H9 (cell line): ENCODE results near the gene DACH1. TPM values are rescaled to one million over a fixed set of nuclear protein-coding genes. Genes with fewer than 3 reads are reported as not detected.

Experiments used
- DNase-seq: peaks from one replicate; pipeline ENCODE4 v3.0.0-alpha.2; 2017
- H2AFZ ChIP-seq: one replicate; pipeline ENCODE4 v1.6.1; 2013; ENCODE audit warnings: mild to moderate bottlenecking, low read length, control low read depth, moderate library complexity
- H2AK5ac ChIP-seq: 2 replicates; pipeline ENCODE4 v1.6.1; 2013; ENCODE audit warnings: low read length, control low read depth, mixed read lengths; ENCODE audit not compliant: insufficient read length
- H2BK120ac ChIP-seq: one replicate; pipeline ENCODE4 v1.6.1; 2013; ENCODE audit warnings: low read depth, mild to moderate bottlenecking, low read length, control low read depth, inconsistent platforms; ENCODE audit not compliant: poor library complexity, severe bottlenecking
- H2BK12ac ChIP-seq: 2 replicates; pipeline ENCODE4 v1.6.1; 2013; ENCODE audit warnings: low read length, control low read depth, mixed read lengths, low read depth; ENCODE audit not compliant: insufficient read length
- H2BK15ac ChIP-seq: 2 replicates; pipeline ENCODE4 v1.6.1; 2013; ENCODE audit warnings: low read depth, low read length, control low read depth
- H2BK20ac ChIP-seq: one replicate; pipeline ENCODE4 v1.6.1; 2013; ENCODE audit warnings: low read depth, mild to moderate bottlenecking, low read length, control low read depth, inconsistent platforms; ENCODE audit not compliant: poor library complexity, severe bottlenecking
- H2BK5ac ChIP-seq: 2 replicates; pipeline ENCODE4 v1.6.1; 2013; ENCODE audit warnings: low read length, control low read depth, mixed read lengths; ENCODE audit not compliant: insufficient read length
- H3K14ac ChIP-seq: 2 replicates; pipeline ENCODE4 v1.6.1; 2013; ENCODE audit warnings: low read length, control low read depth; ENCODE audit not compliant: insufficient read depth
- H3K18ac ChIP-seq: 2 replicates; pipeline ENCODE4 v1.6.1; 2013; ENCODE audit warnings: low read depth, mild to moderate bottlenecking, mixed read lengths, low read length, control low read depth; ENCODE audit not compliant: insufficient read length
- H3K23ac ChIP-seq: 2 replicates; pipeline ENCODE4 v1.6.1; 2013; ENCODE audit warnings: low read length, control low read depth, mixed read lengths, low read depth; ENCODE audit not compliant: insufficient read length
- H3K23me2 ChIP-seq: 2 replicates; pipeline ENCODE4 v1.6.1; 2013; ENCODE audit warnings: low read depth, mild to moderate bottlenecking, mixed read lengths, low read length, control low read depth; ENCODE audit not compliant: insufficient read length, poor library complexity, severe bottlenecking
- H3K27ac ChIP-seq: 2 replicates; pipeline ENCODE4 v1.5.1; 2013; ENCODE audit warnings: low read length, control low read depth, mixed read lengths, low read depth; ENCODE audit not compliant: insufficient read length
- H3K27me3 ChIP-seq: 2 replicates; pipeline ENCODE4 v1.6.1; 2013; ENCODE audit warnings: low read length, control low read depth, inconsistent platforms; ENCODE audit not compliant: insufficient read depth
- H3K4ac ChIP-seq: 2 replicates; pipeline ENCODE4 v1.6.1; 2013; ENCODE audit warnings: low read depth, mild to moderate bottlenecking, control low read depth, inconsistent platforms, low read length, moderate library complexity
- H3K4me1 ChIP-seq: 2 replicates; pipeline ENCODE4 v1.6.1; 2013; ENCODE audit warnings: low read length, control low read depth, inconsistent platforms; ENCODE audit not compliant: insufficient read depth
- H3K4me2 ChIP-seq: 2 replicates; pipeline ENCODE4 v1.6.1; 2013; ENCODE audit warnings: low read length, control low read depth, mixed read lengths; ENCODE audit not compliant: insufficient read length, insufficient read depth
- H3K56ac ChIP-seq: 2 replicates; pipeline ENCODE4 v1.6.1; 2013; ENCODE audit warnings: low read depth, mild to moderate bottlenecking, mixed read lengths, low read length, control low read depth; ENCODE audit not compliant: insufficient read length
- H3K79me1 ChIP-seq: 2 replicates; pipeline ENCODE4 v1.6.1; 2013; ENCODE audit warnings: low read depth, mild to moderate bottlenecking, moderate library complexity, low read length, control low read depth, inconsistent platforms; ENCODE audit not compliant: insufficient read depth, poor library complexity, severe bottlenecking
- H3K79me2 ChIP-seq: 2 replicates; pipeline ENCODE4 v1.6.1; 2013; ENCODE audit warnings: low read length, control low read depth, inconsistent platforms; ENCODE audit not compliant: insufficient read depth
- H3K9ac ChIP-seq: 2 replicates; pipeline ENCODE4 v1.6.1; 2013; ENCODE audit warnings: low read length, control low read depth, mixed read lengths; ENCODE audit not compliant: insufficient read length; ENCODE audit errors: extremely low read depth
- H3K9me3 ChIP-seq: one replicate; pipeline ENCODE4 v1.6.1; 2013; ENCODE audit warnings: low read depth, low read length, inconsistent platforms; ENCODE audit not compliant: control insufficient read depth
- H3T11ph ChIP-seq: one replicate; pipeline ENCODE4 v1.6.1; 2013; ENCODE audit warnings: mild to moderate bottlenecking, low read length, control low read depth, inconsistent platforms
- H4K20me1 ChIP-seq: one replicate; pipeline ENCODE4 v1.6.1; 2013; ENCODE audit not compliant: control insufficient read depth, insufficient read length, insufficient read depth
- H4K5ac ChIP-seq: 2 replicates; pipeline ENCODE4 v1.6.1; 2013; ENCODE audit warnings: low read depth, mild to moderate bottlenecking, mixed read lengths, low read length, control low read depth; ENCODE audit not compliant: insufficient read length
- H4K8ac ChIP-seq: replicated peaks from 2 replicates; pipeline ENCODE4 v1.6.1; 2013; ENCODE audit warnings: low read length, control low read depth, mixed read lengths, low read depth; ENCODE audit not compliant: insufficient read length
- H4K91ac ChIP-seq: 2 replicates; pipeline ENCODE4 v1.6.1; 2013; ENCODE audit warnings: low read depth, mild to moderate bottlenecking, moderate library complexity, mixed read lengths, low read length, control low read depth; ENCODE audit not compliant: insufficient read length
- H3K27ac Mint-ChIP-seq, 3 experiments: 2 replicates in 2 of 3; 3 replicates in 1 of 3; pipeline ENCODE4 v1.8.0; 2020 to 2021; ENCODE audit warnings: mixed read lengths in 3 of 3, mild to moderate bottlenecking in 1 of 3, moderate library complexity in 1 of 3
- H3K27me3 Mint-ChIP-seq: 2 replicates; pipeline ENCODE4 v1.8.0; 2021; ENCODE audit warnings: low read depth, mild to moderate bottlenecking, moderate library complexity, mixed read lengths
- H3K36me3 Mint-ChIP-seq, 3 experiments: 2 replicates in 2 of 3; 3 replicates in 1 of 3; pipeline ENCODE4 v1.8.0; 2020 to 2021; ENCODE audit warnings: low read depth in 3 of 3, mixed read lengths in 3 of 3; ENCODE audit not compliant: insufficient read depth in 1 of 3
- H3K4me1 Mint-ChIP-seq, 2 experiments: 2 replicates each; pipeline ENCODE4 v1.8.0; 2020; ENCODE audit warnings: mixed read lengths in 2 of 2
- H3K4me3 Mint-ChIP-seq, 2 experiments: 2 replicates in 1 of 2; 3 replicates in 1 of 2; pipeline ENCODE4 v1.8.0; 2020 to 2021; ENCODE audit warnings: mild to moderate bottlenecking in 2 of 2, mixed read lengths in 2 of 2, moderate library complexity in 1 of 2
- H3K9me3 Mint-ChIP-seq, 2 experiments: 2 replicates in 1 of 2; 3 replicates in 1 of 2; pipeline ENCODE4 v1.8.0; 2020; ENCODE audit warnings: mild to moderate bottlenecking in 2 of 2, mixed read lengths in 2 of 2, moderate library complexity in 1 of 2
- total RNA-seq: library from RNA; stranded (reverse); gene quantifications from 2 replicates; pipeline ENCODE4 v1.2.1, GENCODE V29; 2021
- TF ChIP-seq, protein P1 (sequence below): fragments of 200-600 bp; sonication (generic); conservative IDR thresholded peaks from 3 replicates; pipeline ENCODE4 v1.8.0; 2021; ENCODE audit warnings: antibody characterized with exemption, mild to moderate bottlenecking

DACH1 gene
- total RNA-seq, 1 experiment from 2014 or later = not detected

DNA sequence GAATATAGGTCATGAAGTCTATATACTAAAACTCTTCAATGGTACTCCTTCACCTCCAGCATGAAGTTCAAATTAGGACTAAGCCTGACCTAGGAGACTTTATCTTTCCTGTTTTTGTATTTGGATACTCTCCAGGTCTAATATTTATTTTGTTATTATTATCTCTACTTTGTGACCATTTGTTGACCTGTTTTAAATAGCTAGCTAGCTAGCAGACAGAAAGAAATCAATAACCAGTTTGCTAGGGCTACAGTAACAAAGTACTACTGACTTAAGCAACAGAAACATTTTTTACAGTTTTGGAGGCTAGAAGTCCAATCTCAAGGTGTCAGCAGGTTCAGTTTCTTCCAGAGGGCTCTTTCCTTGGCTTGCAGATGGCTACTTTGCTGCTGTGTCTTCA is 15.1 kb upstream of the DACH1 start:
- Mint-ChIP-seq H3K27me3 (no peaks in the 10 kb centered on the region), H3K36me3 (peaks cover 0 to 12% (median 0%) of the 10 kb centered on the region in 3 experiments; a peak in 2 of 7 replicates), H3K4me3 (no peak overlapping the region), H3K4me1 (peaks cover 15 to 18% of the 10 kb centered on the region in 2 experiments), H3K9me3 (peaks cover 5% of the 10 kb centered on the region in 2 experiments; a peak in 4 of 5 replicates), H3K27ac (no peak overlapping the region)
- no peak overlapping the region for H2AK5ac ChIP-seq
- H3K14ac ChIP-seq = no peak overlapping the region
- no peak overlapping the region for H2BK120ac ChIP-seq
- H3K9me3 ChIP-seq = no peaks in the 10 kb centered on the region
- no peaks in the 10 kb centered on the region for H3K79me2 ChIP-seq
- H2BK12ac ChIP-seq = no peak overlapping the region
- no peak overlapping the region for H4K91ac ChIP-seq
- H3K79me1 ChIP-seq = no peaks in the 10 kb centered on the region
- H4K20me1 ChIP-seq = no peaks in the 10 kb centered on the region
- no peak overlapping the region for H3T11ph ChIP-seq
- no peak overlapping the region for H2BK15ac ChIP-seq
- no peaks in the 10 kb centered on the region for H3K23me2 ChIP-seq
- no peak for DNase-seq
- TF ChIP-seq, protein P1, sequence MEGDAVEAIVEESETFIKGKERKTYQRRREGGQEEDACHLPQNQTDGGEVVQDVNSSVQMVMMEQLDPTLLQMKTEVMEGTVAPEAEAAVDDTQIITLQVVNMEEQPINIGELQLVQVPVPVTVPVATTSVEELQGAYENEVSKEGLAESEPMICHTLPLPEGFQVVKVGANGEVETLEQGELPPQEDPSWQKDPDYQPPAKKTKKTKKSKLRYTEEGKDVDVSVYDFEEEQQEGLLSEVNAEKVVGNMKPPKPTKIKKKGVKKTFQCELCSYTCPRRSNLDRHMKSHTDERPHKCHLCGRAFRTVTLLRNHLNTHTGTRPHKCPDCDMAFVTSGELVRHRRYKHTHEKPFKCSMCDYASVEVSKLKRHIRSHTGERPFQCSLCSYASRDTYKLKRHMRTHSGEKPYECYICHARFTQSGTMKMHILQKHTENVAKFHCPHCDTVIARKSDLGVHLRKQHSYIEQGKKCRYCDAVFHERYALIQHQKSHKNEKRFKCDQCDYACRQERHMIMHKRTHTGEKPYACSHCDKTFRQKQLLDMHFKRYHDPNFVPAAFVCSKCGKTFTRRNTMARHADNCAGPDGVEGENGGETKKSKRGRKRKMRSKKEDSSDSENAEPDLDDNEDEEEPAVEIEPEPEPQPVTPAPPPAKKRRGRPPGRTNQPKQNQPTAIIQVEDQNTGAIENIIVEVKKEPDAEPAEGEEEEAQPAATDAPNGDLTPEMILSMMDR = no peak
- no peak overlapping the region for H4K5ac ChIP-seq
- H3K4me2 ChIP-seq = no peak overlapping the region
- no peak overlapping the region for H3K56ac ChIP-seq
- H3K4me1 ChIP-seq = peaks cover 5% of the 10 kb centered on the region; the same call in 1 of the 2 replicates
- no peak overlapping the region for H4K8ac ChIP-seq
- no peak overlapping the region for H3K4ac ChIP-seq
- H3K18ac ChIP-seq = no peak overlapping the region
- H3K27ac ChIP-seq = no peak overlapping the region
- H2AFZ ChIP-seq = no peak overlapping the region
- H3K9ac ChIP-seq = no peak overlapping the region
- H3K23ac ChIP-seq = no peak overlapping the region
- no peak overlapping the region for H2BK5ac ChIP-seq
- no peak overlapping the region for H2BK20ac ChIP-seq
- no peaks in the 10 kb centered on the region for H3K27me3 ChIP-seq
